ENCODE measurements around the gene DYNC1I1. TPM values are rescaled to one million over a fixed set of nuclear protein-coding genes. Genes with fewer than 3 reads are reported as not detected.

The DYNC1I1 gene
- total and polyA plus RNA-seq, 2 donors (not counting 3 experiments of a cell fraction or from before 2014, with no cell fraction given) = 1.8 to 3.6 TPM

DNA sequence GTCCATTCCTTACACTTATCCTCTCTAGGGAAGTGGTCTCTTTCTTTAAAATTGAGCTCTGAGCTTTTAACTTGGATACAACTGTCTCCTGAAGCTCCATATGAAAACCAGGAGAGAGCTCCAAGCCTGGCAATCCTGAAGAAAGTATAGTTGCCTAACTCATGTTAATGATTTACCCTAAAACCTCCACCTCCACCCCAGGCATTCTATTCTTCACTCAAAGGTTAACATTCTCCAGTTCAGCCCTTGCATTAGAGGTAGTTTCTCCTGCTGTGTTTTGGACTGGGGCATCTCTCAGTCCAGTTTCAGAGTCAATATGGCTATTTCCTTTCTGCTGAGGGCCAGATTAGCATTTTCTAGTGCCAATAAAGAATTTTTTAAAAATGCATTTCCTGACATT is 354.0 kb downstream of the DYNC1I1 start:
- no peak for TF ChIP-seq MYC (IDR thresholded peaks at IDR 0.05; ENCODE audit: low read depth, low read length)
- TF ChIP-seq POLR2AphosphoS5 (IDR thresholded peaks at IDR 0.05; ENCODE audit: insufficient read depth, low read depth, low read length) = no peak
- no peak overlapping the region for H3K27ac ChIP-seq (ENCODE audit: insufficient read depth, low read depth, low read length)
- no peaks in the 10 kb centered on the region for H3K9me3 ChIP-seq (replicated peaks; ENCODE audit: control insufficient read depth, insufficient read depth, low read length)
- POLR2A ChIA-PET = no interaction called here
- intact Hi-C loops (cut with micrococcal nuclease) (no loop called here), dilution Hi-C loops (cut with MboI; ENCODE audit: extremely low pct_ligation_motif_present, low sequenced_read_pairs) (no loop called here)
- DNase-seq (ENCODE audit: low read depth, low spot score) (no peak), FAIRE-seq (no peak)
- H3K27me3 ChIP-seq (ENCODE audit: control insufficient read depth in 2 of 2, insufficient read depth in 2 of 2, low read length in 2 of 2) = no peaks in the 10 kb centered on the region
- H3K9ac ChIP-seq (replicated peaks; ENCODE audit: extremely low read depth, insufficient read depth, low read length) = no peak overlapping the region
- H3K4me2 ChIP-seq (ENCODE audit: insufficient read depth, low read length) = no peak overlapping the region
- CTCF ChIA-PET = no interaction called here
- H3K9me1 ChIP-seq (replicated peaks; ENCODE audit: control insufficient read depth, extremely low read depth, insufficient read depth, low read length) = no peaks in the 10 kb centered on the region
- no peaks in the 10 kb centered on the region for H4K20me1 ChIP-seq (replicated peaks; ENCODE audit: control insufficient read depth, extremely low read depth, insufficient read depth, low read length)
- H2AFZ ChIP-seq (ENCODE audit: low read depth, low read length) = no peak overlapping the region
- no peaks in the 10 kb centered on the region for H3K4me1 ChIP-seq (ENCODE audit: control insufficient read depth, extremely low read depth, insufficient read depth, low read length)
- BruUV-seq (replicated peaks) = no TSS peak
- H3K36me3 ChIP-seq (ENCODE audit: control insufficient read depth in 2 of 2, extremely low read depth in 1 of 2, insufficient read depth in 2 of 2, low read length in 2 of 2) = no peaks in the 10 kb centered on the region
- H3K4me3 ChIP-seq (replicated peaks in 1 of 3; ENCODE audit: insufficient read depth in 1 of 3, low read depth in 1 of 3, low read length in 3 of 3) = no peak overlapping the region
- H3K79me2 ChIP-seq (ENCODE audit: control insufficient read depth, insufficient read depth, low read length) = no peaks in the 10 kb centered on the region

DNA sequence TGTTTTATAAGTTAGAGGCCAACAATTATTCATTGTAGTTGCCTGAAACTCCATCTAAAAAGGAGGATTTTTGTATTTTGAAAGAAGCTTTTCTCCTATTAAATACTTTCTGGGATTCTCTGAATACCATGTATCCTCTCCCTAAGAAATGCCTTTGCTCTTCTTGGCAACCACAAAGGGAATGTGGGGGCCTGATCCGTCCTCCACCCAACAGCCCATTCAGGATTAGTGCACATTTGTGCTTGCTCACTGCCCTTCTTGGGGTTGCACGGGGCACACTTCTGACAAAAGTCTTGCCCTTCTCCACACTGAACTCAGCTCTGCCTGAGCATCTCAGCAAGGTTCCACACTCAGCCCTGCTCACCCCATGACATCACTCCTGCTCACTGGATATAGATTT is 355.4 kb downstream of the DYNC1I1 start:
- Histone ChIP-seq H3K27me3 (ENCODE audit: control insufficient read depth in 2 of 2, insufficient read depth in 2 of 2, low read length in 2 of 2) (no peaks in the 10 kb centered on the region), H3K9me1 (replicated peaks; ENCODE audit: control insufficient read depth, extremely low read depth, insufficient read depth, low read length) (no peaks in the 10 kb centered on the region), H2AFZ (ENCODE audit: low read depth, low read length) (no peak overlapping the region), H4K20me1 (replicated peaks; ENCODE audit: control insufficient read depth, extremely low read depth, insufficient read depth, low read length) (no peaks in the 10 kb centered on the region), H3K79me2 (ENCODE audit: control insufficient read depth, insufficient read depth, low read length) (no peaks in the 10 kb centered on the region), H3K9me3 (replicated peaks; ENCODE audit: control insufficient read depth, insufficient read depth, low read length) (no peaks in the 10 kb centered on the region), H3K4me1 (ENCODE audit: control insufficient read depth, extremely low read depth, insufficient read depth, low read length) (no peaks in the 10 kb centered on the region), H3K27ac (ENCODE audit: insufficient read depth, low read depth, low read length) (no peak overlapping the region), H3K9ac (replicated peaks; ENCODE audit: extremely low read depth, insufficient read depth, low read length) (no peak overlapping the region), H3K4me2 (ENCODE audit: insufficient read depth, low read length) (no peak overlapping the region), H3K4me3 (replicated peaks in 1 of 3; ENCODE audit: insufficient read depth in 1 of 3, low read depth in 1 of 3, low read length in 3 of 3) (no peak overlapping the region), H3K36me3 (ENCODE audit: control insufficient read depth in 2 of 2, extremely low read depth in 1 of 2, insufficient read depth in 2 of 2, low read length in 2 of 2) (peaks cover 0 to 2% of the 10 kb centered on the region in 2 experiments)
- TF ChIP-seq POLR2A (IDR thresholded peaks at IDR 0.05; ENCODE audit: low read depth, low read length) = no peak
- TF ChIP-seq, protein P1, sequence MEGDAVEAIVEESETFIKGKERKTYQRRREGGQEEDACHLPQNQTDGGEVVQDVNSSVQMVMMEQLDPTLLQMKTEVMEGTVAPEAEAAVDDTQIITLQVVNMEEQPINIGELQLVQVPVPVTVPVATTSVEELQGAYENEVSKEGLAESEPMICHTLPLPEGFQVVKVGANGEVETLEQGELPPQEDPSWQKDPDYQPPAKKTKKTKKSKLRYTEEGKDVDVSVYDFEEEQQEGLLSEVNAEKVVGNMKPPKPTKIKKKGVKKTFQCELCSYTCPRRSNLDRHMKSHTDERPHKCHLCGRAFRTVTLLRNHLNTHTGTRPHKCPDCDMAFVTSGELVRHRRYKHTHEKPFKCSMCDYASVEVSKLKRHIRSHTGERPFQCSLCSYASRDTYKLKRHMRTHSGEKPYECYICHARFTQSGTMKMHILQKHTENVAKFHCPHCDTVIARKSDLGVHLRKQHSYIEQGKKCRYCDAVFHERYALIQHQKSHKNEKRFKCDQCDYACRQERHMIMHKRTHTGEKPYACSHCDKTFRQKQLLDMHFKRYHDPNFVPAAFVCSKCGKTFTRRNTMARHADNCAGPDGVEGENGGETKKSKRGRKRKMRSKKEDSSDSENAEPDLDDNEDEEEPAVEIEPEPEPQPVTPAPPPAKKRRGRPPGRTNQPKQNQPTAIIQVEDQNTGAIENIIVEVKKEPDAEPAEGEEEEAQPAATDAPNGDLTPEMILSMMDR (IDR thresholded peaks at IDR 0.05; ENCODE audit: extremely low read depth in 1 of 2, insufficient read depth in 1 of 2, low read depth in 1 of 2, low read length in 2 of 2) = no peak
- TF ChIP-seq POLR2AphosphoS5 (IDR thresholded peaks at IDR 0.05; ENCODE audit: insufficient read depth, low read depth, low read length) = no peak
- DNase-seq (ENCODE audit: low read depth, low spot score) (no peak), FAIRE-seq (no peak)
- no TSS peak for BruUV-seq (replicated peaks)
- ChIA-PET CTCF (no interaction called here), POLR2A (no interaction called here)
- dilution Hi-C loops (cut with MboI; ENCODE audit: extremely low pct_ligation_motif_present, low sequenced_read_pairs) (no loop called here), intact Hi-C loops (cut with micrococcal nuclease) (no loop called here)
